H9 (cell line): ENCODE measurements around the gene CHAMP1. TPM values are rescaled to one million over a fixed set of nuclear protein-coding genes. Genes with fewer than 3 reads are reported as not detected.

Experiments
- DNase-seq: peaks from one replicate; pipeline ENCODE4 v3.0.0-alpha.2; 2017
- H2AFZ ChIP-seq: one replicate; pipeline ENCODE4 v1.6.1; 2013; ENCODE audit warnings: mild to moderate bottlenecking, low read length, control low read depth, moderate library complexity
- H2AK5ac ChIP-seq: 2 replicates; pipeline ENCODE4 v1.6.1; 2013; ENCODE audit warnings: low read length, control low read depth, mixed read lengths; ENCODE audit not compliant: insufficient read length
- H2BK120ac ChIP-seq: one replicate; pipeline ENCODE4 v1.6.1; 2013; ENCODE audit warnings: low read depth, mild to moderate bottlenecking, low read length, control low read depth, inconsistent platforms; ENCODE audit not compliant: poor library complexity, severe bottlenecking
- H2BK12ac ChIP-seq: 2 replicates; pipeline ENCODE4 v1.6.1; 2013; ENCODE audit warnings: low read length, control low read depth, mixed read lengths, low read depth; ENCODE audit not compliant: insufficient read length
- H2BK15ac ChIP-seq: 2 replicates; pipeline ENCODE4 v1.6.1; 2013; ENCODE audit warnings: low read depth, low read length, control low read depth
- H2BK20ac ChIP-seq: one replicate; pipeline ENCODE4 v1.6.1; 2013; ENCODE audit warnings: low read depth, mild to moderate bottlenecking, low read length, control low read depth, inconsistent platforms; ENCODE audit not compliant: poor library complexity, severe bottlenecking
- H2BK5ac ChIP-seq: 2 replicates; pipeline ENCODE4 v1.6.1; 2013; ENCODE audit warnings: low read length, control low read depth, mixed read lengths; ENCODE audit not compliant: insufficient read length
- H3K14ac ChIP-seq: 2 replicates; pipeline ENCODE4 v1.6.1; 2013; ENCODE audit warnings: low read length, control low read depth; ENCODE audit not compliant: insufficient read depth
- H3K18ac ChIP-seq: 2 replicates; pipeline ENCODE4 v1.6.1; 2013; ENCODE audit warnings: low read depth, mild to moderate bottlenecking, mixed read lengths, low read length, control low read depth; ENCODE audit not compliant: insufficient read length
- H3K23ac ChIP-seq: 2 replicates; pipeline ENCODE4 v1.6.1; 2013; ENCODE audit warnings: low read length, control low read depth, mixed read lengths, low read depth; ENCODE audit not compliant: insufficient read length
- H3K23me2 ChIP-seq: 2 replicates; pipeline ENCODE4 v1.6.1; 2013; ENCODE audit warnings: low read depth, mild to moderate bottlenecking, mixed read lengths, low read length, control low read depth; ENCODE audit not compliant: insufficient read length, poor library complexity, severe bottlenecking
- H3K27ac ChIP-seq: 2 replicates; pipeline ENCODE4 v1.5.1; 2013; ENCODE audit warnings: low read length, control low read depth, mixed read lengths, low read depth; ENCODE audit not compliant: insufficient read length
- H3K27me3 ChIP-seq: 2 replicates; pipeline ENCODE4 v1.6.1; 2013; ENCODE audit warnings: low read length, control low read depth, inconsistent platforms; ENCODE audit not compliant: insufficient read depth
- H3K4ac ChIP-seq: 2 replicates; pipeline ENCODE4 v1.6.1; 2013; ENCODE audit warnings: low read depth, mild to moderate bottlenecking, control low read depth, inconsistent platforms, low read length, moderate library complexity
- H3K4me1 ChIP-seq: 2 replicates; pipeline ENCODE4 v1.6.1; 2013; ENCODE audit warnings: low read length, control low read depth, inconsistent platforms; ENCODE audit not compliant: insufficient read depth
- H3K4me2 ChIP-seq: 2 replicates; pipeline ENCODE4 v1.6.1; 2013; ENCODE audit warnings: low read length, control low read depth, mixed read lengths; ENCODE audit not compliant: insufficient read length, insufficient read depth
- H3K56ac ChIP-seq: 2 replicates; pipeline ENCODE4 v1.6.1; 2013; ENCODE audit warnings: low read depth, mild to moderate bottlenecking, mixed read lengths, low read length, control low read depth; ENCODE audit not compliant: insufficient read length
- H3K79me1 ChIP-seq: 2 replicates; pipeline ENCODE4 v1.6.1; 2013; ENCODE audit warnings: low read depth, mild to moderate bottlenecking, moderate library complexity, low read length, control low read depth, inconsistent platforms; ENCODE audit not compliant: insufficient read depth, poor library complexity, severe bottlenecking
- H3K79me2 ChIP-seq: 2 replicates; pipeline ENCODE4 v1.6.1; 2013; ENCODE audit warnings: low read length, control low read depth, inconsistent platforms; ENCODE audit not compliant: insufficient read depth
- H3K9ac ChIP-seq: 2 replicates; pipeline ENCODE4 v1.6.1; 2013; ENCODE audit warnings: low read length, control low read depth, mixed read lengths; ENCODE audit not compliant: insufficient read length; ENCODE audit errors: extremely low read depth
- H3K9me3 ChIP-seq: one replicate; pipeline ENCODE4 v1.6.1; 2013; ENCODE audit warnings: low read depth, low read length, inconsistent platforms; ENCODE audit not compliant: control insufficient read depth
- H3T11ph ChIP-seq: one replicate; pipeline ENCODE4 v1.6.1; 2013; ENCODE audit warnings: mild to moderate bottlenecking, low read length, control low read depth, inconsistent platforms
- H4K20me1 ChIP-seq: one replicate; pipeline ENCODE4 v1.6.1; 2013; ENCODE audit not compliant: control insufficient read depth, insufficient read length, insufficient read depth
- H4K5ac ChIP-seq: 2 replicates; pipeline ENCODE4 v1.6.1; 2013; ENCODE audit warnings: low read depth, mild to moderate bottlenecking, mixed read lengths, low read length, control low read depth; ENCODE audit not compliant: insufficient read length
- H4K8ac ChIP-seq: replicated peaks from 2 replicates; pipeline ENCODE4 v1.6.1; 2013; ENCODE audit warnings: low read length, control low read depth, mixed read lengths, low read depth; ENCODE audit not compliant: insufficient read length
- H4K91ac ChIP-seq: 2 replicates; pipeline ENCODE4 v1.6.1; 2013; ENCODE audit warnings: low read depth, mild to moderate bottlenecking, moderate library complexity, mixed read lengths, low read length, control low read depth; ENCODE audit not compliant: insufficient read length
- H3K27ac Mint-ChIP-seq, 3 experiments: 2 replicates in 2 of 3; 3 replicates in 1 of 3; pipeline ENCODE4 v1.8.0; 2020 to 2021; ENCODE audit warnings: mixed read lengths in 3 of 3, mild to moderate bottlenecking in 1 of 3, moderate library complexity in 1 of 3
- H3K27me3 Mint-ChIP-seq: 2 replicates; pipeline ENCODE4 v1.8.0; 2021; ENCODE audit warnings: low read depth, mild to moderate bottlenecking, moderate library complexity, mixed read lengths
- H3K36me3 Mint-ChIP-seq, 3 experiments: 2 replicates in 2 of 3; 3 replicates in 1 of 3; pipeline ENCODE4 v1.8.0; 2020 to 2021; ENCODE audit warnings: low read depth in 3 of 3, mixed read lengths in 3 of 3; ENCODE audit not compliant: insufficient read depth in 1 of 3
- H3K4me1 Mint-ChIP-seq, 2 experiments: 2 replicates each; pipeline ENCODE4 v1.8.0; 2020; ENCODE audit warnings: mixed read lengths in 2 of 2
- H3K4me3 Mint-ChIP-seq, 2 experiments: 2 replicates in 1 of 2; 3 replicates in 1 of 2; pipeline ENCODE4 v1.8.0; 2020 to 2021; ENCODE audit warnings: mild to moderate bottlenecking in 2 of 2, mixed read lengths in 2 of 2, moderate library complexity in 1 of 2
- H3K9me3 Mint-ChIP-seq, 2 experiments: 2 replicates in 1 of 2; 3 replicates in 1 of 2; pipeline ENCODE4 v1.8.0; 2020; ENCODE audit warnings: mild to moderate bottlenecking in 2 of 2, mixed read lengths in 2 of 2, moderate library complexity in 1 of 2
- WGBS: extraction: QIAGEN DNeasy Blood & Tissue Kit; methylation state at CpG from one replicate; pipeline ENCODE4 v1.1.7; 2013; ENCODE audit warnings: missing lambda C conversion rate, low lambda C conversion rate, mixed read lengths; ENCODE audit not compliant: insufficient read length; ENCODE audit errors: extremely low coverage; 5-methylcytosine and 5-hydroxymethylcytosine counted together
- total RNA-seq: library from RNA; stranded (reverse); gene quantifications from 2 replicates; pipeline ENCODE4 v1.2.1, GENCODE V29; 2021
- TF ChIP-seq, protein P1 (sequence below): fragments of 200-600 bp; sonication (generic); conservative IDR thresholded peaks from 3 replicates; pipeline ENCODE4 v1.8.0; 2021; ENCODE audit warnings: antibody characterized with exemption, mild to moderate bottlenecking

CHAMP1 gene
- total RNA-seq, 1 experiment from 2014 or later = 62.1 TPM

DNA sequence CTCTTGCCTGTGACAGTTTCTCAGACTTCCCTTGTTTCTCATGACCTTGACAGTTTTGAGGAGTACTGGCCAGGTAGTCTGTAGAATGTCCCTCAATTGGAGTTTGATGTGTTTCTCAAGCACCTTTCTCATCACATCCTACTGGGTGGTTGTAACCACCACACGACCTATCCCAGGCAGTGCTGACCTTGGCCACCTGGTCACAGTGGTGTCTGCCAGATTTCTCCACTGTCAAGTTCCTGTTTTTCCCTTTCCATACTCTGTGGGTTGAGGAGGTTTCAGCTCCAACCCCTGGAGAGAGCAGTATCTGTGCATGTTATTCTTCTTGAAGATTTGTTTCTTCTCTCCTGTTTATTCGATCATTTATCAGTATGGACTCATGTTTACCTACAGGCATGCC is 41.3 kb upstream of the CHAMP1 start:
- H3K9me3 Mint-ChIP-seq = no peaks in the 10 kb centered on the region
- no peak overlapping the region for H3K56ac ChIP-seq
- no peaks in the 10 kb centered on the region; the same call in 1 of the 2 replicates for H3K27me3 Mint-ChIP-seq

More for the DNA sequence above, 41.3 kb upstream of the CHAMP1 start:
- no peaks in the 10 kb centered on the region for H3K27me3 ChIP-seq
- no peak overlapping the region for H3K9ac ChIP-seq
- DNase-seq = no peak
- H3K79me2 ChIP-seq = no peaks in the 10 kb centered on the region
- no peak overlapping the region for H3K27ac ChIP-seq
- H3K9me3 ChIP-seq = no peaks in the 10 kb centered on the region
- H3K4me1 ChIP-seq = no peaks in the 10 kb centered on the region
- H3K4ac ChIP-seq = no peak overlapping the region
- no peak overlapping the region for H4K8ac ChIP-seq
- no peaks in the 10 kb centered on the region for H3K23me2 ChIP-seq
- no peaks in the 10 kb centered on the region for H3K79me1 ChIP-seq
- no peak overlapping the region for H2AFZ ChIP-seq
- no peak overlapping the region for H2BK15ac ChIP-seq
- H3K18ac ChIP-seq = no peak overlapping the region
- no peak overlapping the region for H3K23ac ChIP-seq
- no peak overlapping the region for H2BK12ac ChIP-seq
- no CpG with 5 or more reads among the region's 2 CpGs for WGBS
- H2BK5ac ChIP-seq = no peak overlapping the region
- no peak overlapping the region for H2BK20ac ChIP-seq
- peaks cover 32 to 73% (median 57%) of the 10 kb centered on the region in 3 experiments for H3K36me3 Mint-ChIP-seq
- TF ChIP-seq, protein P1, sequence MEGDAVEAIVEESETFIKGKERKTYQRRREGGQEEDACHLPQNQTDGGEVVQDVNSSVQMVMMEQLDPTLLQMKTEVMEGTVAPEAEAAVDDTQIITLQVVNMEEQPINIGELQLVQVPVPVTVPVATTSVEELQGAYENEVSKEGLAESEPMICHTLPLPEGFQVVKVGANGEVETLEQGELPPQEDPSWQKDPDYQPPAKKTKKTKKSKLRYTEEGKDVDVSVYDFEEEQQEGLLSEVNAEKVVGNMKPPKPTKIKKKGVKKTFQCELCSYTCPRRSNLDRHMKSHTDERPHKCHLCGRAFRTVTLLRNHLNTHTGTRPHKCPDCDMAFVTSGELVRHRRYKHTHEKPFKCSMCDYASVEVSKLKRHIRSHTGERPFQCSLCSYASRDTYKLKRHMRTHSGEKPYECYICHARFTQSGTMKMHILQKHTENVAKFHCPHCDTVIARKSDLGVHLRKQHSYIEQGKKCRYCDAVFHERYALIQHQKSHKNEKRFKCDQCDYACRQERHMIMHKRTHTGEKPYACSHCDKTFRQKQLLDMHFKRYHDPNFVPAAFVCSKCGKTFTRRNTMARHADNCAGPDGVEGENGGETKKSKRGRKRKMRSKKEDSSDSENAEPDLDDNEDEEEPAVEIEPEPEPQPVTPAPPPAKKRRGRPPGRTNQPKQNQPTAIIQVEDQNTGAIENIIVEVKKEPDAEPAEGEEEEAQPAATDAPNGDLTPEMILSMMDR = no peak
- no peak overlapping the region for H2BK120ac ChIP-seq
- H2AK5ac ChIP-seq = no peak overlapping the region
- no peak overlapping the region for H3K27ac Mint-ChIP-seq
- no peak overlapping the region for H3K4me3 Mint-ChIP-seq
- H3T11ph ChIP-seq = no peak overlapping the region
- H4K91ac ChIP-seq = no peak overlapping the region
- no peak overlapping the region for H3K4me2 ChIP-seq
- H4K20me1 ChIP-seq = no peaks in the 10 kb centered on the region
- H3K4me1 Mint-ChIP-seq = no peaks in the 10 kb centered on the region
- no peak overlapping the region for H3K14ac ChIP-seq
- H4K5ac ChIP-seq = no peak overlapping the region
